ENCODE data around the gene PRKCA. TPM values are rescaled to one million over a fixed set of nuclear protein-coding genes. Genes with fewer than 3 reads are reported as not detected.
"Not testable (repeated sequence)": the region's sequence is repeated elsewhere in the genome, so short reads cannot be mapped to it uniquely, and the experiment has no call there.

The PRKCA gene
- total RNA-seq, 2 donors from 2014 or later, result 6.4 to 7.7 TPM

GRCh38 chr17:66466840-66467367 lies 164.5 kb downstream of the PRKCA start:
- intact Hi-C loops (cut with DNase I), result no loop called here
- DNase-seq (peak; percentile 31), ATAC-seq (peak; percentile 68 to 90)

DNA sequence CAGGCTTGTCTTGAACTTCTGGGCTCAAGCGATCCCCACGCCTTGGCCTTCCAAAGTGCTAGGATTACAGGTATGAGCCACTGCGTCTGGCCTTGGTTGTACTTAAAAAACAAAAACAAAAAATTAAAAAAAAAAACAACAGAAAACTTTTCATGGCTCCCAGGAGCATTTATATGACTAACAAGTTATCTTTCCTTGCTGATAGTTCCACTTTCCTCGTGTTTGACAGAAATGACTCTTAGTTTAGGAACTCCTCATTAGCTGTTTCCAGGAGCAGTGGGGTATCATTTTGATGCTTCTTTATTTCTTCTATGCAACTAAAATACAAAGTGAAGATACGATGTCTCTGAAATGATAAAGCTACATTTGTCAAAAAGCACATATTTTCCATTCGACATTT lies 165.4 kb downstream of the PRKCA start:
- intact Hi-C loops (cut with DNase I), result no loop called here
- no peak for DNase-seq
- ATAC-seq, result peak in 1 of 2 donors; percentile 28

DNA sequence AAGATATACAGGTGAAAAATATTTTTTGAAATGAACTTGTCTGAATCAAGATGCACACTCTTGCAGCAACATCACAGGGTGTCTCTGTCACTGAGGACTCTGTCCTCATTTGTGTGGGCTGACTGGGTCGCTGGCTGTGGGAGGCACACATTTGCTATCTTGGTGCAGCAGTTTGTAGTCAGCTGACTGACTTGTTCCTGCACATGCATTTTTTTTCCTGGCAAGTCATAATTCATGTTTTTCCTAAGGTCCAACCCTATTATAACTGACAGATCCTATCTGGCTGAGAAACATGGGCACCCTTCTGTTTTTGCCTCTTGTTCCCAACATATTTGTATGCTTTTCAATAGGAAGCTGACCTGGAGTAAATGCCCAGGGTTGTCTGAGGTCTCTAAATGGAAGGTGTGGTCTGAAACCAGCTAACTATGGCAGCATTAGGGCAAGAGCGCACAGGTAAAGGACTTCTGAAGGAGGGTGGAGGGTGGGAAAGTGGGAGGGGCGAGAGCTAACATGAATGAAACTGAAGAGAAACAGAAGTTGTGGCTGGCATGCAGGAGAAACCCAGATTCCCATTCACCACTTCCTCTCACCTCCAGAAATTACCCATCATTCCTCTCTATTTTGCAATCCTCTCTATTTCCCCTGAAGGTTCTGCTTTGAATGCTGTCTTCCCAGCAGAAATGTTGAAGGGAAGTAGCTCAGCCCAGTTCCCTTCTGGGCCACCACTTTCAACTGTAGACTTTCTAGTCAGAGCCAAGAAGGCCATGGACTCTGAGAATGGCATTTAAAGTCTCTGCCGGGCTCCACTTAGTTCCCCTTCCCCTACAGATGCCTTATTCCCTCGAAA lies 166.1 kb downstream of the PRKCA start:
- peak; percentile 59 to 68 for ATAC-seq
- peak; percentile 22 for DNase-seq
- intact Hi-C loops (cut with DNase I), result no loop called here

GRCh38 chr17:66469088-66469442 lies 166.7 kb downstream of the PRKCA start:
- DNase-seq, result no peak
- ATAC-seq, result no peak
- intact Hi-C loops (cut with DNase I), result no loop called here

- intact Hi-C loops (cut with DNase I), result no loop called here
- no peak for ATAC-seq
- DNase-seq, result no peak
Measured at GRCh38 chr17:66469461-66469860, 167.0 kb downstream of the PRKCA start.

DNA sequence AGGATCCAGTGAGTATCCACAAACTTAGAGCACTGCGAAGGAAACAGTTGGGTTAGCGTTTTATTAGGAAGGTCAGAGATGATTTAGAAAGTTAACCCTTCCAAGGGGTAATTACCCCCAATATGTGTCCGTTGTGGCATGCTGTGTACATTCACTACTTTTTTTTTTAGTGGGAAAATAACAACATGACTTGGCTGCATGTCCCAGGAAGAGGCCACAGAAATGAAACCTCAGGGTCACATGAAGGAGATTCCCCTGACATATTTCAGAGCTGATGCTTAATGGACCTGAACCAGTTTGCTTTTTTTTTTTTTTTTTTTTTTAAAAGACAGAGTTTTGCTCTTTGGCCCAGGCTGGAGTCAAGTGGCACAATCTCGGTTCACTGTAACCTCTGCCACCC lies 167.5 kb downstream of the PRKCA start:
- ATAC-seq (no peak), DNase-seq (no peak)
- intact Hi-C loops (cut with DNase I), result no loop called here

DNA sequence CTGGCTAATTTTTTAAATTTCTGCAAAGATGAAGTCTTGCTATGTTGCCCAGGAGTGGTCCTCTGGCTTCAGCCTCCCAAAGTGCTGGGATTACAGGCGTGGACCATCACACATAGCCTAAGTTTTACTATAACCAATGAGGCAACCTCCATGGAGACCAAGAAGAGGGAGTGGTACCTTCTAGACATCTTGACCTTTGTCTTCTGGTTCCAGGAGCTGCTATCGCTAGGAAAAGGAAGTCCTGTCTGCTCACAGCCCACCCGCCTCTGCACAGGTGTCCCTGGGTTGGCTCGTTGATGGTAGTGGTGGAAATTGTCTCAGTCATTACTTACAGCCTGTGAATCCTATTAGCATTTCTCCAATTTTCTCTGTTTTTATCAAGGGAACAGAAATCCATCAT lies 169.7 kb downstream of the PRKCA start:
- DNase-seq, result no peak
- ATAC-seq, result no peak
- intact Hi-C loops (cut with DNase I), result no loop called here

GRCh38 chr17:66474258-66474657 lies 171.8 kb downstream of the PRKCA start:
- intact Hi-C loops (cut with DNase I), result no loop called here
- no peak for DNase-seq
- ATAC-seq, result no peak

- ATAC-seq (no peak), DNase-seq (no peak)
- intact Hi-C loops (cut with DNase I), result no loop called here
Measured at GRCh38 chr17:66474806-66475497, 172.5 kb downstream of the PRKCA start.

GRCh38 chr17:66476014-66476413 lies 173.6 kb downstream of the PRKCA start:
- intact Hi-C loops (cut with DNase I), result no loop called here
- ATAC-seq (no peak), DNase-seq (no peak)

GRCh38 chr17:66477615-66478283 lies 175.3 kb downstream of the PRKCA start:
- no peak for ATAC-seq
- no peak for DNase-seq

GRCh38 chr17:66479230-66479889 lies 176.9 kb downstream of the PRKCA start:
- intact Hi-C loops (cut with DNase I); DNase-seq; ATAC-seq: not testable (repeated sequence)

More at GRCh38 chr17:66477615-66478283, 175.3 kb downstream of the PRKCA start:
- intact Hi-C loops (cut with DNase I), result no loop called here

- no peak for DNase-seq
- ATAC-seq, result no peak
- intact Hi-C loops (cut with DNase I), result no loop called here
Measured at GRCh38 chr17:66480243-66480642, 177.8 kb downstream of the PRKCA start.

DNA sequence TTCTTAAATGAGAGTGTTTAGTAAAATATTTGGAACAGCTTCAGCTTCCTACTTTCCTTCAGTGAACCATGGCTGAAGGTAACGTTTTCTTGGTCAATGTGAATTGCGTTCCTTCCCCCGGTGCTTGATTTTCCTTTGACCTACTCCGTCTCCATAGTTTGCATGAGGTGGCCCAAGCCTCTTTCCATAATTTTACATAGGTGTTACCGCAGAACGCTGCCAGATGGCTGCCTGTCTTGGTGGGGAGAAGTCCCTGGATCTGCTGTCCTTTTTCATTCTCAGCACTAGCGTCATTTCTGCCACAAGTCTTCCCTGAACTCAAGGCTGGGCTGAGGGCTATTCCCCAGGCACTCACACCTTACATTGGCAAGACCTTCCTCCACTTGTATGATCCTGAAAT lies 178.4 kb downstream of the PRKCA start:
- DNase-seq (no peak), ATAC-seq (no peak)
- intact Hi-C loops (cut with DNase I), result no loop called here

DNA sequence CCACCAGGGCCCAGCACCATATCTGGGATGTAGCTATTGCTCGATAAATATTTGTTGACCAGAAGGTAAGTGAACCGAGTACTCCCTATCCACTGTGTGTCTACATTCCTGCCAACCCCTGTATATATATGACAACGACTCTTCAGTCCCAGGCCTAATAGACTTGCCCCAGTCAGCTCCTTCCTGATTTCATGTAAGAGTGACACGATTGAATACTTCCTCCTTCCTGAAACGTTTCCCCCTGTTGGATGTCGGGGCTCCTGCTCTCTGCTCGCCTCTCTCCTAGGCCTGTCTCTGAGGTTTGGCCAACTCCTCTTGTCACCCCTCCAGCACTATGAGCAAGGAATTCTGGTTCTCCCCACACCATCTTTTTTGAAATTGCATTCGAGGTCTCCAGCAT lies 178.9 kb downstream of the PRKCA start:
- ATAC-seq, result no peak

DNA sequence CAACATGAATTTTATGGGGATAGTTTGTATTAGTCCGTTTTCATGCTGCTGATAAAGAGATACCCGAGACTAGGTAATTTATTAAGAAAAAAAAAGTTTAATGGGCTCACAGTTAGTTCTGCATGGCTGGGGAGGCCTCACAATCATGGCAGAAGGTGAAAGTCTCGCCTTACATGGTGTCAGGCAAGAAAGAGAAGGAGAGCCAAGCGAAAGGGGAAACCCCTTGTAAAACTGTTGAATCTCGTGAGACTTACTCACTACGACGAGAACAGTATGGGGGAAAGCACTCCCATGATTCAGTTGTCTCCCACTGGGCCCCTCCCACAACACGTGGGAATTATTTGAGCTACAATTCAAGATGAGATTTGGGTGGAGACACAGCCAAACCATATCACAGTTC lies 181.5 kb downstream of the PRKCA start:
- intact Hi-C loops (cut with DNase I), result no loop called here
- DNase-seq (no peak), ATAC-seq (no peak)

More for the DNA sequence above, 178.9 kb downstream of the PRKCA start:
- intact Hi-C loops (cut with DNase I), result no loop called here
- no peak for DNase-seq

DNA sequence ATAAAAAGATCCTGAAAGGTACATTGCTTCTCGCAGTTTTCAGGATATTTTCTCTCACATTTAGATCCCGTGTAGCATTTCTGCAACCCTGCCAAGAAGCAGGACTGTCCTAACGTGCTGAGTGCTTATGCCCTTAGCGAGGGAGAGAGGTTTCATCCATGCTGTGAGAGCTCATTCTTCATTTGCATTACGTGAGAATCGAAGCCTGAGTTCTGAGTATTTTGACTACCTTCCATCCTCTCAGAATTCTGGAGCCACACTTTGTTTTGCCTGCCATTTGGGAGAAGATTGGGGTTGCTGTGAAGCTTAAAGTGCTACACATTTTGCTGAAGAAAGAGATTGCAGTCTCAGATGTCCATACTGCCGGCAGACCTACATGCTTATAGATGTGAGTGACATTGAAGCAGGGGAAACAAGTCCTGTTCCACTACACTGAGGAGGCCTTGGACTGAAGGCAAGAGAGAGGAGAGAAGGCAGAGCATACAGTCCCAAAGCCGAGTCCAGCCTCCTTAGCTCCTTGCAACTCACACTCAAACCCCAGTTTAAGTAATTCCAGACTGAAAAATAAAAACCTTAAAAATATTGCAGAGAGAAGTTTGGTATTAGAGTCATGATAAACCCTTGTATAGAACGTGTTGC lies 183.0 kb downstream of the PRKCA start:
- no peak for ATAC-seq
- no peak for DNase-seq
- intact Hi-C loops (cut with DNase I), result no loop called here

DNA sequence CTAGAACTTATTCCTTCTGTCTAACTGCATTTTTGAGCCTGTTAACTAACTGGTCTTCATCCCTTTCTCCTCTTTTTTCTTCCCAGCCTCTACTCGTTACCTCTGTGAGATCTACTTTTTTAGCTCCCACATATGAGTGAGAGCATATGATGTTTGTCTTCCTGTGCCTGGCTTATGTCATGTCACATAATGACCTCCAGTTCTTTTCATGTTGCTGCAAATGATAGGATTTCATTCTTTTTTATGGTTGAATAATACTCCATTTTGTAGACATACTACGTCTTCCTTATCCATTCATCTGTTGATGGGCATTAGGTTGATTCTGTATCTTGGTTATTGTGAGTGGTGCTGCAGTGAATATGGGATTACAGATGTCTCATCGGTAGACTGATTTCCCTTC lies 184.7 kb downstream of the PRKCA start:
- no peak for ATAC-seq
- no peak for DNase-seq
- intact Hi-C loops (cut with DNase I), result no loop called here

DNA sequence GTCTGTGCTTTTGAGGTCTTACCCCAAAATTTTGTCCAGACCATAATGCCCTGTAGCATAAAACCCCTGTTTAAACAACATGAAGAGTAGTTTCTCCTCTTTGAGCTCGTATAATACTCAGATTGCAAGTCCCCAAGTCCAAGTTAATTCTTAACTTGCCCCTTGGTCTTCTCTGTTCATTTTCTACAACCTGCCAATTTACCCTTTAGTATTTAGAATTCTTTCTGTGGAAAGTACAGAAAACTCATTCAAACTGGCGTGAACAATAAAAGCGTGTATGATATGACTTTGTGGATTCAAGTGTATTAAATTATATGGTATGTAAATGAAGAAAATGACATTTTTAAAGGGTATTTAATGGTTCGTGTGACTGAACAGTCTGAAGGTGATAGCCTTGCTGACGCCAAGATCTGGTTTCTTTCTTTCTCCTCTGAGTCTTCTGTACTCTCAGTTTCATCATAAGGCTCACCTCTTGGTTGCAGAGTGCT lies 185.6 kb downstream of the PRKCA start:
- DNase-seq (no peak), ATAC-seq (no peak)
- intact Hi-C loops (cut with DNase I), result no loop called here

Measured in left cardiac atrium (tissue), 4 donors.